Activated T-helper 1 cell treated with anti-CD3 and anti-CD28 coated beads, Interleukin-12 subunit alpha, Interleukin-12 subunit beta, Interleukin-2, Interleukin-4 antibody, amounts not matched to agents 30 ng/mL and 10 ng/mL and 1 ng/mL, durations not matched to agents 14 hours and 24 hours and 36 hours (primary cell): ENCODE results near the gene UBA1. TPM values are rescaled to one million over a fixed set of nuclear protein-coding genes. Genes with fewer than 3 reads are reported as not detected.

Experiments used
- DNase-seq: peaks from one replicate; pipeline ENCODE4 v3.0.0; 2021; ENCODE audit warnings: low spot score
- H3K27ac Mint-ChIP-seq: one replicate; pipeline ENCODE4 v1.8.0; 2021; ENCODE audit warnings: mild to moderate bottlenecking, mixed read lengths
- H3K27me3 Mint-ChIP-seq: one replicate; pipeline ENCODE4 v1.8.0; 2022; ENCODE audit warnings: mild to moderate bottlenecking, moderate library complexity, mixed read lengths; ENCODE audit not compliant: insufficient read depth
- H3K36me3 Mint-ChIP-seq: one replicate; pipeline ENCODE4 v1.8.0; 2021; ENCODE audit warnings: low read depth, mixed read lengths
- H3K4me1 Mint-ChIP-seq: one replicate; pipeline ENCODE4 v1.8.0; 2021; ENCODE audit warnings: low read depth, mixed read lengths
- H3K4me3 Mint-ChIP-seq: one replicate; pipeline ENCODE4 v1.8.0; 2021; ENCODE audit warnings: mild to moderate bottlenecking, moderate library complexity, mixed read lengths
- H3K9me3 Mint-ChIP-seq: one replicate; pipeline ENCODE4 v1.8.0; 2021; ENCODE audit warnings: mixed read lengths
- intact Hi-C: fragments of 100-400 bp; cut with micrococcal nuclease; formaldehyde crosslinking; loops from one replicate; pipeline ENCODE4 v1.15.1; 2024
- total RNA-seq: library from RNA; stranded (reverse); gene quantifications from 2 replicates; pipeline ENCODE4 v1.2.3, GENCODE V29; 2022

Gene UBA1
- total RNA-seq, 1 donor from 2014 or later: 221 TPM

- H3K4me3 Mint-ChIP-seq: no peak overlapping the region
- H3K27me3 Mint-ChIP-seq: no peaks in the 10 kb centered on the region
- H3K36me3 Mint-ChIP-seq: peaks cover 21% of the 10 kb centered on the region
- DNase-seq: no peak
- H3K4me1 Mint-ChIP-seq: no peaks in the 10 kb centered on the region
- H3K27ac Mint-ChIP-seq: no peak overlapping the region
- intact Hi-C loops: no loop called here
- no peaks in the 10 kb centered on the region for H3K9me3 Mint-ChIP-seq
These were observed 19.3 kb upstream of the UBA1 start for GRCh38 chrX:47174376-47174775.

- Mint-ChIP-seq H3K4me3 (no peak overlapping the region), H3K4me1 (no peaks in the 10 kb centered on the region), H3K27ac (no peak overlapping the region), H3K36me3 (peaks cover 21% of the 10 kb centered on the region), H3K9me3 (no peaks in the 10 kb centered on the region), H3K27me3 (no peaks in the 10 kb centered on the region)
- no peak for DNase-seq
- intact Hi-C loops: no loop called here
These were observed 18.6 kb upstream of the UBA1 start for GRCh38 chrX:47174846-47175587.

DNA sequence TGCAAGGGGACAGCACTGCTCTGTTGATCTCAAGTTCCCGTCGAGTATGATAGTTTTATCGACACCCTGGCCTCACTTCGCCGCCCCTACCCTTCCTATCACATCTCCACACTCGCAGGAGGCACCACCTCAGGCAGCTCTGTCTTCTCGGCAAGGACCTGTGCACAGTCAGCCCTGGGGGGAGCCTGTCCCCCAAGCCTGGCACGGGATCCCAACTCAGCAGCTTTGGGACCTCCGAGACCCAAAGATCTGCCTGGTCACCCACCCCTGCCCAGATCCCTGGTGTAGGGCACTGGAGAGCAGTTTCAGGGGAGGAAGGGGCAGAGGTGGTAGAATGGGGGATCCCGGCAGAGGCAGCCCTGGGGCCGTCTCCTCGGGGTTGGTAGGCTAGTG lies 18.0 kb upstream of the UBA1 start:
- H3K27ac Mint-ChIP-seq: no peak overlapping the region
- intact Hi-C loops: no loop called here
- H3K27me3 Mint-ChIP-seq: no peaks in the 10 kb centered on the region
- H3K4me3 Mint-ChIP-seq: no peak overlapping the region
- H3K4me1 Mint-ChIP-seq: no peaks in the 10 kb centered on the region
- no peaks in the 10 kb centered on the region for H3K9me3 Mint-ChIP-seq
- H3K36me3 Mint-ChIP-seq: peaks cover 21% of the 10 kb centered on the region
- DNase-seq: no peak

DNA sequence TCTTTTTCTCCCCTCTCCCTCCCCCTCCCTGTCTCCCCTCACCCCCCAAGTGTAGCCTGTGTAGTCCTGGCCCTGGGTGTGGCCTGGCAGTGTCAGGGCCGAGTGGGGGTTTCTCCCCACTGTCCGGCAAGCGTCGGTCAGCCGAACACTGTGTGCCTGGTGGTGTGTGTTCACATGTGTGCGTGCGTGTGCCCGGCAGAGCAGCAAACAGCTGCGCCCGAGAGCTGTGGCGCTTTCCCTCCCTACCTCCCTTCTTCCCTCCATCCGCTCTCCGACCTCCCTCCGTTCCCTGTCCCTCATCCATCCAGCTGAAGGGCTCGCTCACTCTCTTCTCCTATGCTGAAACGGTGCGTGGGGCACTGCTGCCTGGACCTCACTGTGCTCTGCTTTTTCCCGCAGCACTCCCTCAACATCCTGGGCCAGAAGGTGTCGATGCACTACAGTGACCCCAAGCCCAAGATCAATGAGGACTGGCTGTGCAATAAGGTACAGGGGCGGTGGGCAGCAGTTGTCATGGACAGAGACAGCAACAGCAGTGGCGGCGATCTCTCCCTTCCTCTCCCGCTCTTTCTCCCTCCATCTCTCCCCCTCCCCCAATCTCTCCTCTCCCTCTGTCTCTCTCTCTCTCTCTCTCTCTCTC lies 17.4 kb upstream of the UBA1 start:
- Mint-ChIP-seq H3K4me1 (no peaks in the 10 kb centered on the region), H3K27ac (no peak overlapping the region), H3K9me3 (no peaks in the 10 kb centered on the region), H3K4me3 (no peak overlapping the region), H3K27me3 (no peaks in the 10 kb centered on the region), H3K36me3 (peaks cover 21% of the 10 kb centered on the region)
- intact Hi-C loops: no loop called here
- DNase-seq: no peak

GRCh38 chrX:47177079-47177478 lies 16.6 kb upstream of the UBA1 start:
- Mint-ChIP-seq H3K9me3 (no peaks in the 10 kb centered on the region), H3K36me3 (peaks cover 19% of the 10 kb centered on the region), H3K27ac (no peak overlapping the region), H3K27me3 (no peaks in the 10 kb centered on the region), H3K4me3 (no peak overlapping the region), H3K4me1 (no peaks in the 10 kb centered on the region)
- no peak for DNase-seq
- intact Hi-C loops: no loop called here

DNA sequence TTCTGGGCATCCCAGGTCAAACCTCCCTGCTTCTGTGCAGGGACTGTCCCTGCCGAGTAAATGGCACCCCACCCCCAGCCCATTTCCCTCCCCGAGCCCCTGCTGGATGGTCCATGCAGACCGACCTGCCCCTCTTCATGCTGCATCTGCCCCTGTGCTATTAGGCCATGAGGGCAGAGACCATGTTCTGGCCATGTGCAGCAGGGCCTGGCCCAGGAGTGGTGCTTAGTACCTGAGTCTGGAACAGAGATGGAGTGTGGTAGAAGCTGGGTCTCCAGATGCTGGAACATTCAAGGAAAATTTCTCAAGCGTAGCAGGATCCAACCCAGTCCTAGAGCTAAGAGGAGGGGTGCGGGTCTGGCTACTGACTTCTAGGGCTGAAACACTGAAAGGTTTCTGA lies 15.3 kb upstream of the UBA1 start:
- H3K36me3 Mint-ChIP-seq: peaks cover 22% of the 10 kb centered on the region
- no peaks in the 10 kb centered on the region for H3K4me1 Mint-ChIP-seq
- H3K9me3 Mint-ChIP-seq: no peaks in the 10 kb centered on the region
- H3K27me3 Mint-ChIP-seq: no peaks in the 10 kb centered on the region
- intact Hi-C loops: no loop called here
- no peak overlapping the region for H3K27ac Mint-ChIP-seq
- DNase-seq: no peak
- no peak overlapping the region for H3K4me3 Mint-ChIP-seq

GRCh38 chrX:47179221-47179927 lies 14.3 kb upstream of the UBA1 start:
- Mint-ChIP-seq H3K4me3 (no peak overlapping the region), H3K27ac (no peak overlapping the region), H3K27me3 (no peaks in the 10 kb centered on the region), H3K9me3 (no peaks in the 10 kb centered on the region), H3K4me1 (no peaks in the 10 kb centered on the region), H3K36me3 (peaks cover 22% of the 10 kb centered on the region)
- DNase-seq: no peak
- intact Hi-C loops: no loop called here

DNA sequence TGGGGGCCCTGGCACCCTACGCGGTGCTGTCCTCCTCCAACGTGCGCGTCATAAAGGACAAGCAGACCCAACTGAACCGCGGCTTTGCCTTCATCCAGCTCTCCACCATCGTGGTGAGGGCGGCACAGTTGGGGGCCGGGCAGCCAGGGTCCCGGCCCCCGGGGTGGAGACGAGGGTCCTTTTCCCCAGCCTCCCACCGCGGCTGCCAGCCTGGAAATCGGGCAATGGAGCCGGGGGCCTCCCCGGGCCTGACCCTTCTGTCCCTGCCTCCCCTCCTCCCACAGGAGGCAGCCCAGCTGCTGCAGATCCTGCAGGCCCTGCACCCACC lies 13.7 kb upstream of the UBA1 start:
- no peaks in the 10 kb centered on the region for H3K27me3 Mint-ChIP-seq
- no peak overlapping the region for H3K4me3 Mint-ChIP-seq
- DNase-seq: no peak
- no peaks in the 10 kb centered on the region for H3K4me1 Mint-ChIP-seq
- H3K9me3 Mint-ChIP-seq: no peaks in the 10 kb centered on the region
- intact Hi-C loops: no loop called here
- peaks cover 22% of the 10 kb centered on the region for H3K36me3 Mint-ChIP-seq
- H3K27ac Mint-ChIP-seq: no peak overlapping the region

DNA sequence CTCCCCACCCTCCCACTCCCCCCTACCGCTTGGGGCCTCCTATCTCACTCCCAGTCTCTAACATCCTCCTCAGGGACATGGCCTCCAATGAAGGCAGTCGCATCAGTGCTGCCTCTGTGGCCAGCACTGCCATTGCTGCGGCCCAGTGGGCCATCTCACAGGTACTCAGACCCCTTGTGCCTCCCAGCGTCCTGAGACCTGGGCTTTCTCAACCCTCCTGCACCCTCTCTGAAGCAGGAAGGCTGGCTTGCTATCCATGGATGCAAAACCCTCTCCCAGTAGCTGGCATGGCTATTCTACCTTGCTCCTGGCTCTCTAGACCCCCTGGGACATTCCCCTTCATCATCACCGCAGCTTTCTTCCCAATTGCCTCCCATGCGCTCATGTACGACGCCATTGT lies 13.3 kb upstream of the UBA1 start:
- Mint-ChIP-seq H3K4me1 (no peaks in the 10 kb centered on the region), H3K4me3 (no peak overlapping the region), H3K27me3 (no peaks in the 10 kb centered on the region), H3K36me3 (peaks cover 22% of the 10 kb centered on the region), H3K9me3 (no peaks in the 10 kb centered on the region), H3K27ac (no peak overlapping the region)
- intact Hi-C loops: no loop called here
- DNase-seq: no peak

DNA sequence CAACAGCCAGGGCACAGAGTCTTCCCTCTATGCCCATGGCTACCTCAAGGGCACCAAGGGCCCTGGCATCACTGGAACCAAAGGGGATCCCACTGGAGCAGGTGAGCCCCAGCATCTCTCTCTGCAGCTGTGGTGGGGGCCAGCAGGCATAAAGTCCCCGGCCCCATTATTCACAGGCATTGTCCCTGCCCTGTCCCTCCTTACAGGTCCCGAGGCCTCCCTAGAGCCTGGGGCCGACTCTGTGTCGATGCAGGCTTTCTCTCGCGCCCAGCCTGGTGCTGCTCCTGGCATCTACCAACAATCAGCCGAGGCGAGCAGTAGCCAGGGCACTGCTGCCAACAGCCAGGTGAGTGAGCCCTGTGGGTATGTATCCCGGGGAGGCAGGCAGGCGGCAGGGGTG lies 12.3 kb upstream of the UBA1 start:
- peaks cover 24% of the 10 kb centered on the region for H3K36me3 Mint-ChIP-seq
- no peaks in the 10 kb centered on the region for H3K9me3 Mint-ChIP-seq
- no peak overlapping the region for H3K4me3 Mint-ChIP-seq
- DNase-seq: no peak
- H3K27me3 Mint-ChIP-seq: no peaks in the 10 kb centered on the region
- H3K4me1 Mint-ChIP-seq: no peaks in the 10 kb centered on the region
- H3K27ac Mint-ChIP-seq: no peak overlapping the region
- intact Hi-C loops: no loop called here

- intact Hi-C loops: no loop called here
- H3K36me3 Mint-ChIP-seq: peaks cover 25% of the 10 kb centered on the region
- no peak overlapping the region for H3K27ac Mint-ChIP-seq
- H3K9me3 Mint-ChIP-seq: no peaks in the 10 kb centered on the region
- no peaks in the 10 kb centered on the region for H3K27me3 Mint-ChIP-seq
- DNase-seq: no peak
- H3K4me1 Mint-ChIP-seq: no peaks in the 10 kb centered on the region
- H3K4me3 Mint-ChIP-seq: no peak overlapping the region
These were observed 11.4 kb upstream of the UBA1 start for GRCh38 chrX:47182106-47182700.

- intact Hi-C loops: no loop called here
- no peak overlapping the region for H3K4me3 Mint-ChIP-seq
- no peak overlapping the region for H3K27ac Mint-ChIP-seq
- H3K36me3 Mint-ChIP-seq: peaks cover 16% of the 10 kb centered on the region
- peaks cover 10% of the 10 kb centered on the region for H3K4me1 Mint-ChIP-seq
- no peak for DNase-seq
- no peaks in the 10 kb centered on the region for H3K9me3 Mint-ChIP-seq
- H3K27me3 Mint-ChIP-seq: no peaks in the 10 kb centered on the region
These were observed 9.1 kb upstream of the UBA1 start for GRCh38 chrX:47184486-47184885.

- Mint-ChIP-seq H3K27me3 (no peaks in the 10 kb centered on the region), H3K36me3 (peaks cover 15% of the 10 kb centered on the region), H3K4me3 (no peak overlapping the region), H3K4me1 (peaks cover 10% of the 10 kb centered on the region), H3K9me3 (no peaks in the 10 kb centered on the region), H3K27ac (no peak overlapping the region)
- intact Hi-C loops: no loop called here
- no peak for DNase-seq
These were observed 8.4 kb upstream of the UBA1 start for GRCh38 chrX:47185241-47185640.
